ENCODE measurements around the gene MGARP.
A peak's percentile ranks its signal among the peaks of the same experiment; 100 is the strongest.
"Not testable (repeated sequence)": the region's sequence is repeated elsewhere in the genome, so short reads cannot be mapped to it uniquely, and the experiment has no call there.

MGARP gene

DNA sequence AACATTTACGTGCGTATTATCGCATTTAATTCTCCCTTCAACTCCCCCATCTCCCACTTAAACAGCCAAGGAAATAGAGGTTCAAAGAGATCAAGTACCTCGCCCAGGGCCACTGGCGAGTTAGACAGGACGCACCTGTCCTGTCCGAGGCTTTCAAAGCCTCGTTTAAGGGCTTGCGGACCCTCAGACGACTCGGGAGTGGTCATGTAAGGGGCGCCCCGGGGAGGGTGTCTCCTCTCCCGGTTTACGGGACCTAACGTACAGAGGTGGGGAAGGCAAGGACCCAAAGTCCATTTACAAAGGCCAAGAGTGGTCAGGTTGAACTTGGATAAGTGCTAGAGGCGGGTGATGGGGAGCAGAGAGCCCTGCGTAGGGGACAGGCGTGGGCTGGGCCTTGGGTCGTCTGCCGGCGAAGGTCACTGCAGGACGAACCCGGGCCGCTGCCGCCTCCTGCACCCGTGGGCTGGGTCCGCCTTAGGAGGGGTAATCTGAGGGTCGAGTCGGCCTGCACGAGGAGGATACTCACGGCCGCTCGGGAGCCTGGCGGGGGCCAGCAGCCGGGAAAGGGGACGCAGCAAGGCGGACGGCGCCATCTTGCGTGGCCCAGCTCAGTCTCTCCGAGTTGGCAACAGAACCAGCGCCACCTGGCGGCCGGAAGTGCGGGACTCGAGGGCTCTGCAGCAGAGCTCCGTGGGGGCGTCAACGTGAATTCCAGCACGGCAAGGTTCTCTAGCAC, 15.3 kb upstream of the MGARP start:
- DNase-seq: peak; percentile 96 to 100 (median 97)

DNA sequence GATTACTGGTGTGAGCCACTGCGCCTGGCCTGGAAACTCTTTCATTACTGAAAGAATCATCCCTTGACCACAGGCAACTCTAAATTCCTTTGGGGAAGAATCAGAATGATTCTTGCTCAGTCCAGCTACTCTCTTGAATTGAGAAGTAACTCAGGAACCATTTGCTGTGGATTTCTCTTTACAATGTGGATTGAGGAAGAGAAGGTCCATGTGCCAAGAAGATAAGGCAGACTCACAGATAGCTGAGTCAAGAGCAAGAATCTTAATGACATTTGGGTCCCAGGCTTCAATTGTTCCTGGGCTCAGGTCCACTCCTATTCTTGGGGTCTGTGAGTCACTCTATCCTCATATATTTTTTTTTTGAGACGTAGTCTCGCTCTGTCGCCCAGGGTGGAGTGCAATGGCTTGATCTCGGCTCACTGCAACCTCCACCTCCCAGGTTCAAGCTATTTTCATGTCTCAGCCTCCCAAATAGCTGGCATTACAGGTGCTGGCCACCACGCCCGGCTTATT, 6.2 kb upstream of the MGARP start:
- no peak for DNase-seq

- DNase-seq: no peak
Observed at GRCh38 chr4:139282721-139283075, 2.7 kb upstream of the MGARP start.

DNA sequence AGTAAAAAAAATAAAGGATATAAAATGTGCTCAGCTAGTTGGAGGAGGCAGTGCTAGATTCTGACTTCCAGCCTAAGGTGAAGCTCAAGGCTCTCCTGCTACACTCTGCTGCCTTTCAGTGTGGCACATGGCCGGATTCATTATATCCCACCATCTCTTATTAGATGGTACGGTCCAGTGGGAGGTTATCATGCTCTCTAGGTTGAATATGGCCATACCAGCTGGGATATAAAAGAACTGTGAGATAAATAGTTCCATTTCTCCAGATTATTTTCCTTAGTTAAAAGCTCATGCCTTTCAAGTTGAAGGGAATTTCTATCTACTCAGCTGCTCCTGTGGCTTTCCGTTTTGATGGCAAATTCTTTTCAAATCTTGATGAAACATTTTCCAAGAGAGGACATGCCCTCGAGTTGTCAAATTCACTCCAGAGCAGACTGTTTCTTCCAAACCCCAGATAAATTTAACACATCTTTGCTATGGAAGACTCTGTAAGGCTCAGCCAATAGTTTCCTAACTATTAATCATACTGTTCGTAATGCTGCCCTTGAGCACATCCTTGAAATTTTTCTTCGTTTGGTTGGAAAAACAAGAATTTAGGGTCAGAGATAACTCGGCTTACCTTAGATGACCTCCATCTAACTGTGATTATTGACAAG, 2.2 kb upstream of the MGARP start:
- no peak for DNase-seq

GRCh38 chr4:139278912-139279759, 889 bp downstream of the MGARP start:
- DNase-seq: no peak

DNA sequence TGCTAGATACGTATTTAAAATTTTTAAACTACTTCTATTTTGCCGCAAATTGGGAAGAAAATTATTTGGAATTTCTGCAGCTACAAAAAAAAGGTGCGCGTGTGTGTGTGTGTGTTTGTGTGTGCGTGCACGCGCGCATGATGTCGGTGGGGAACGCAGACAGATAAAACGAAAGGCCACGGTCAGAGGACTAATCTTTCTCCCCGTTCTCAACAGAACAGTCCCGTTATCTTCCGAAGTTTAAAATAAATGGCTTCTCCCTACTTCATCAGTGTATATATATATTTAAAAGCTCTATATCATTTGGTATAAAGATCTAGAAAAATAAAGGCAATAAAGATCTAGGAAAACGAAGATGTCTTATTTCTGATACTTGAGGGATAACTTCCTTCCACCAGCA, 1.5 kb downstream of the MGARP start:
- no peak for DNase-seq

- no peak for DNase-seq
Observed at GRCh38 chr4:139275281-139275735, 4.7 kb downstream of the MGARP start.

DNA sequence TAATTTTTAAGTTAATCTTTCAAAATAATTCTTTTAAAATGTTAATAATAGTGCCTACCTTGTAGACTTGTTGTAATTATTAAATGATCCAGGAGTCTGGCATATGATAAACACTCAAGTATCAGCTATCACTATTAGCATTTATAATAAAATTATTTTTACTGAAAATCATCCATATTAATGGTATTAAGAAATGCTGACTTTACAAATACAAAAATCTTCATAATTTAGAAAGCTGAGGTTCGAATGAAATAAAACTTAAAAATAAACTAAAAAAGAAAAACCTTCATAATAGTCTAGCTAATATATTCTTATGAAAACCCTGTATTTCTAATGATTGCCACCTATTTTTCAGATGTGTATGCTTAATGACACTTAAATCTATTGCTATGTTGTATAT, 5.2 kb downstream of the MGARP start:
- no peak for DNase-seq

- no peak for DNase-seq
Observed at GRCh38 chr4:139273835-139274234, 6.2 kb downstream of the MGARP start.

GRCh38 chr4:139267301-139267700, 12.7 kb downstream of the MGARP start:
- DNase-seq: no peak

GRCh38 chr4:139266583-139267257, 13.3 kb downstream of the MGARP start:
- DNase-seq: peak; percentile 5 to 39 (median 25)

DNA sequence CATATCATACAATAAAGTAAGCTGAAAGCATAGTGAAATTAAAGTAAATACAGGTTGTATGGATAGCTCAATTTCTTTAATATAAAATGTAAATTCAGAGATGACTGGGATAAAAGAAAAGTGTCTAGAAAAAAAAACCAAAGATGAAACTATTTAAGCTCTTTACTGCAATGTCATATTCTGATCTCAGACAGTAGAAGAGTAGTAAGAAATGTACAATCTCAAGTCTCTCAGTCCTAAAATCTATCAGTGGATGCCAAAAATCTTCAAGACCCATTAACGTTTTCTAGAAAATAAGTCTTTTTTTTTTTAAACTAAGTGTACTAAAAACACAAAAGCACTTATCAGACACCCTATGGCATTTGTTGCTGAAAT, 13.8 kb downstream of the MGARP start:
- no peak for DNase-seq

DNA sequence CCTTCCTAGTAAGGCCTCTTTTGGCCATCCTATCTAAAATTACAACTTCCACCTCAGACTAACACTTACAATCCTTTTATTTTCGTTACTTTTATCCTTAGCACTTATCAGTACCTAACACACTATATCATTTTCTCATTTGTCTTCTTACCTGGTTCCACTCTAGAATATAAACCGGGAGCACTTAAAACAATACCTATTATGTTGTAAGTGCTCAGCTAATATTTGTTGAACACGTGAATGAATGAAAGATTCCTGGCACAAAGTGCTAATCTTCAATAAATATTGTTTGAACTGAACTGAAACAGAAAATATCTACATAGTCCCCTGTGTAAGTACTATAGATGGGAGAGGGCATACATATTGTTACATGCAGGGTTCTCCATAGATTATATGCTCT, 14.4 kb downstream of the MGARP start:
- no peak for DNase-seq

GRCh38 chr4:139256349-139256748, 23.7 kb downstream of the MGARP start:
- DNase-seq: no peak

GRCh38 chr4:139255581-139255980, 24.4 kb downstream of the MGARP start:
- DNase-seq: not testable (repeated sequence)

- DNase-seq: no peak
Observed at GRCh38 chr4:139253713-139254112, 26.3 kb downstream of the MGARP start.

- DNase-seq: no peak
Observed at GRCh38 chr4:139253046-139253445, 27.0 kb downstream of the MGARP start.

DNA sequence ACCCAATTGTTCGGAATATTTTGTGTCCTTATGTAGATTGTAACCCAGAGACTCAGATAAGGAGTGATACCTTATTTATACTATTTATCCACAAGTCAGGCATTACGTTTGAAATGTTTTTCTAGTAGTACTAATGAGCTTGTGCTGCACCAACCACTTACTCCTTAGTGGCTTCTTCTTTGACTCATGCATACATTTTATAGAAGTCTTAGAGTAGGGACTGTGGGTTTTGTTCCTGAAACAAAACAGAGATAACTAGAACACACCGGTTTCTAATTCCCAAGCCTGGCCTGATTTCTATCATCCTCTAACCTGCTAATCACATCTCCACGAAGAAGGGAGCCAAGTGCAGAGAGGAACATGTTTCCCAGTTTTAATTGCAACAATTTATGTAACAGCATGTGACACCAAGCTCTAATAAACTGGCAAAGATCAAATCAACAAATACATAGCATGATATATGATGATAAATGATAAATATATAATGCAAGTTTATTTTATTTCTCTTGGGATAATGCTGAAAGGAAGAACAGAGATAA, 32.3 kb downstream of the MGARP start:
- DNase-seq: no peak

GRCh38 chr4:139247241-139247640, 32.8 kb downstream of the MGARP start:
- DNase-seq: no peak

DNA sequence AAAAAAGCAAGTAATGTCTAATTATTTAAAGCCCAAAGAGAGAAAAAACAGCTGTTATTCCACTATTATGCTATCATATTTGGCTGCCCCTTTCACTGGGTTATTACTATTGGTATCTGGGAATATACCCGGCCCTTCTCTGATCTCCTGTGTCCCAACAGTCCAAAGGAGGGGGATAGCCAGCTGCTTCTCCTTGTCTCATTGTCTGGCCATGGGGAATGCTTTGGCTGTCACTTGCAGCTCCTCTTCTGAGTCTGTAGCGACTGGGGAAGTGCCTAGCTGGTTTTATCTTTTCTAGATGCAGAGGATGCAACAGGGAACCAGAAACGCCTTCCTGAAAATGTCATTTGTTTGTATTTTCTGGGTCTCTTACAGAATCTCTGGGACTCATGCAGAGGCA, 33.9 kb downstream of the MGARP start:
- no peak for DNase-seq

DNA sequence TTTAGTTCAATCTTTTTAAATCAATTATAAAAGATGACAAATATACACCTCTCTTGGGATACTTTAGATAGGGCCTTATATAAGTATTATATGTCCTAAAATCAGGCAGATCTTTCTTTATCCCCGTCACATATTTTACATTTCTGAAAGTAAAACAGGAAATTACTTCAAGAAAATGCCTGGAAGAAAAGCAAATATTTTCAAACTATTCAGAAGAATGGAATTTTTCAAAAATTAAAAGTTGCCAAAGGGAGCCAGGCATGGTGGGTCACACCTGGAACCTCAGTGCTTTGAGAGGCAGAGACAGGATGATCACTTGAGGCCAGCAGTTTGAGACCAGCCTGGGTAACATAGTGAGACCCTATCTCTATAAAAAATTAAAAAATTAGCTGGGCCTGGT, 34.4 kb downstream of the MGARP start:
- no peak for DNase-seq

DNA sequence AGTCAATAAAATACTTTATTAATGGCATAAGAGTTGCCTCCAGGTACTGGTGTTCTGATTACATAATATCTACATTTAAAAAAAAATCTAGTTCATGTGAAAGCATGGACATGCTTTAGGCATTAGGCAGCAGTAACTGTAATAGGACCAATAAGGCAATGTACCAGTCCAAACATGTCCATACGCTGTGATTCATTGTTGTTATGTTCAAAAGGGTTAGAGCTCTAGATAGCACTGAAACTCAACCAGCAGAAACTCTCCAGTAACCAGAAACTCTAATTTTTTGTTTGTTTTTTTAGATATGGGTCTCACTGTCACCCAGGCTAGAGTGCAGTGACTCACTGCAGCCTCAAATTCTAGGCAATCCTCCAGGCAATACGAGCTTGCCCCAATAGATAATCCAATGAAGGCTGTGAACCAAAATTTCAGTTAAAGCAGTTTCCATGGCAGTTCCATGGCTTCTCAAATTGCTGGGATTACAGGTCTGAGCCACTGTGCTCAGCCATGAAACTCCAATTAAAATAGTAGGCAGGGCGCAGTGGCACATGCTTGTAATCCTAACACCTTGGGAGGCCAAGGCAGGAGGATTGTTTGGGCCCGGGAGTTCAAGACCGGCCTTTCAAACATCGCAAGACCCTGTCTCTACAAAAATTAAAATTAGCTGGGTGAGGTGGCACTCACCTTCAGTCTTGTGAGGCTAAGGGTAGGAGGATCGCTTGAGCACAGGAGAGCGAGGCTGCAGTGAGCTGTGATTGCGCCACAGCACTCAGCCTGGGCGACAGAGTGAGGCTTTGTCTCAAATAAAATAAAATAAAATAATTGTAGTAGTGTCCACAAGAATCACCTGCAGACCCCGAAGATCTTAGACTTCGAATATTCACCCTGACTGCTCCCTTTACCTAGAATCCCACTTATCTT, 36.3 kb downstream of the MGARP start:
- no peak for DNase-seq

Measured in activated CD4-positive, CD25-positive, alpha-beta regulatory T cell (primary cell).